ENCODE results near the gene TNFRSF1A. TPM values are rescaled to one million over a fixed set of nuclear protein-coding genes. Genes with fewer than 3 reads are reported as not detected.

TNFRSF1A gene
- total RNA-seq, 1 experiment from 2014 or later, result 59.9 TPM

DNA sequence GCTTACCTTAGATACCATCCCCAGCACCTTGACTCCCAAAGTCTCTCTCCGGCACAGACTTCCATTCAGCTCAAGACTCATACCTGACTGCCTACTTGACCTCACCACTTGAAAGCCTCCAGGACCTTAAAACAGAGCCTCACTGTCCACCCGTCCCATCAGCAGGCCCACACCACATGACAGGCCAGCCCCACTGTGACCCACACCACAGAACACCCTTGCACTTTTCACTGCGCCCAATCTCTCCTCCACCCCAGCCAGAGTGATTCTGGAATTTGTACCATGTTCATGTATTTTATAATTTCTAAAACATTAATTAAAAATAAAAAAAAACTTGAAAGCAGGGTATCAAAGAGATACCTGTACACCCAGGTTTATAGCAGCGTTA is 59.4 kb downstream of the TNFRSF1A start:
- no peak overlapping the region for H2BK120ac ChIP-seq (ENCODE audit: low read depth, low read length, poor library complexity, severe bottlenecking)
- TF ChIP-seq, protein P1, sequence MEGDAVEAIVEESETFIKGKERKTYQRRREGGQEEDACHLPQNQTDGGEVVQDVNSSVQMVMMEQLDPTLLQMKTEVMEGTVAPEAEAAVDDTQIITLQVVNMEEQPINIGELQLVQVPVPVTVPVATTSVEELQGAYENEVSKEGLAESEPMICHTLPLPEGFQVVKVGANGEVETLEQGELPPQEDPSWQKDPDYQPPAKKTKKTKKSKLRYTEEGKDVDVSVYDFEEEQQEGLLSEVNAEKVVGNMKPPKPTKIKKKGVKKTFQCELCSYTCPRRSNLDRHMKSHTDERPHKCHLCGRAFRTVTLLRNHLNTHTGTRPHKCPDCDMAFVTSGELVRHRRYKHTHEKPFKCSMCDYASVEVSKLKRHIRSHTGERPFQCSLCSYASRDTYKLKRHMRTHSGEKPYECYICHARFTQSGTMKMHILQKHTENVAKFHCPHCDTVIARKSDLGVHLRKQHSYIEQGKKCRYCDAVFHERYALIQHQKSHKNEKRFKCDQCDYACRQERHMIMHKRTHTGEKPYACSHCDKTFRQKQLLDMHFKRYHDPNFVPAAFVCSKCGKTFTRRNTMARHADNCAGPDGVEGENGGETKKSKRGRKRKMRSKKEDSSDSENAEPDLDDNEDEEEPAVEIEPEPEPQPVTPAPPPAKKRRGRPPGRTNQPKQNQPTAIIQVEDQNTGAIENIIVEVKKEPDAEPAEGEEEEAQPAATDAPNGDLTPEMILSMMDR (conservative IDR thresholded peaks at IDR 0.05), result no peak
- H3K4me1 Mint-ChIP-seq, result peaks cover 40% of the 10 kb centered on the region in 2 experiments
- H3K4me3 Mint-ChIP-seq, result no peak overlapping the region
- no peaks in the 10 kb centered on the region for H3K79me1 ChIP-seq (ENCODE audit: insufficient read depth, low read depth, low read length, poor library complexity, severe bottlenecking)
- no peak overlapping the region for H4K5ac ChIP-seq (ENCODE audit: insufficient read length, low read depth, low read length)
- H4K8ac ChIP-seq (replicated peaks; ENCODE audit: insufficient read length, low read depth, low read length), result no peak overlapping the region
- no peak overlapping the region for H3K9ac ChIP-seq (ENCODE audit: extremely low read depth, insufficient read length, low read length)
- no peak overlapping the region for H3K14ac ChIP-seq (ENCODE audit: insufficient read depth, low read length)
- no peak overlapping the region for H2AFZ ChIP-seq (ENCODE audit: low read length)
- no peaks in the 10 kb centered on the region for H3K79me2 ChIP-seq (ENCODE audit: insufficient read depth, low read length)
- peaks cover 13% of the 10 kb centered on the region for H3K27me3 Mint-ChIP-seq (ENCODE audit: low read depth)
- H3K27ac Mint-ChIP-seq, result no peak overlapping the region; a peak in 2 of 7 replicates
- H4K20me1 ChIP-seq (ENCODE audit: control insufficient read depth, insufficient read depth, insufficient read length), result no peaks in the 10 kb centered on the region
- H2BK12ac ChIP-seq (ENCODE audit: insufficient read length, low read depth, low read length), result no peak overlapping the region
- H3K4me1 ChIP-seq (ENCODE audit: insufficient read depth, low read length), result peaks cover 9% of the 10 kb centered on the region; the same call in 1 of the 2 replicates
- H4K91ac ChIP-seq (ENCODE audit: insufficient read length, low read depth, low read length), result no peak overlapping the region
- no peak overlapping the region for H3K27ac ChIP-seq (ENCODE audit: insufficient read length, low read depth, low read length)
- no peak overlapping the region for H3K18ac ChIP-seq (ENCODE audit: insufficient read length, low read depth, low read length)
- H2BK5ac ChIP-seq (ENCODE audit: insufficient read length, low read length), result no peak overlapping the region
- H2BK15ac ChIP-seq (ENCODE audit: low read depth, low read length), result no peak overlapping the region
- H3K56ac ChIP-seq (ENCODE audit: insufficient read length, low read depth, low read length), result no peak overlapping the region
- no peaks in the 10 kb centered on the region; a peak in 2 of 5 replicates for H3K9me3 Mint-ChIP-seq
- no peaks in the 10 kb centered on the region for H3K9me3 ChIP-seq (ENCODE audit: control insufficient read depth, low read depth, low read length)
- H3K23ac ChIP-seq (ENCODE audit: insufficient read length, low read depth, low read length), result no peak overlapping the region
- no peak overlapping the region for H2BK20ac ChIP-seq (ENCODE audit: low read depth, low read length, poor library complexity, severe bottlenecking)
- H3K23me2 ChIP-seq (ENCODE audit: insufficient read length, low read depth, low read length, poor library complexity, severe bottlenecking), result peaks cover 4% of the 10 kb centered on the region
- no peaks in the 10 kb centered on the region; a peak in 1 of 7 replicates for H3K36me3 Mint-ChIP-seq (ENCODE audit: insufficient read depth in 1 of 3, low read depth in 3 of 3)
- H3T11ph ChIP-seq (ENCODE audit: low read length), result no peak overlapping the region
- DNase-seq, result no peak
- no peaks in the 10 kb centered on the region for H3K27me3 ChIP-seq (ENCODE audit: insufficient read depth, low read length)
- no peak overlapping the region for H3K4ac ChIP-seq (ENCODE audit: low read depth, low read length)
- no CpG with 5 or more reads among the region's 4 CpGs for WGBS (ENCODE audit: extremely low coverage, insufficient read length, low lambda C conversion rate)
- H2AK5ac ChIP-seq (ENCODE audit: insufficient read length, low read length), result no peak overlapping the region
- no peak overlapping the region for H3K4me2 ChIP-seq (ENCODE audit: insufficient read depth, insufficient read length, low read length)

Measured in H9 (cell line).